ENCODE data around the gene P3H4.
"Not testable (repeated sequence)": the region's sequence is repeated elsewhere in the genome, so short reads cannot be mapped to it uniquely, and the experiment has no call there.

The P3H4 gene

DNA sequence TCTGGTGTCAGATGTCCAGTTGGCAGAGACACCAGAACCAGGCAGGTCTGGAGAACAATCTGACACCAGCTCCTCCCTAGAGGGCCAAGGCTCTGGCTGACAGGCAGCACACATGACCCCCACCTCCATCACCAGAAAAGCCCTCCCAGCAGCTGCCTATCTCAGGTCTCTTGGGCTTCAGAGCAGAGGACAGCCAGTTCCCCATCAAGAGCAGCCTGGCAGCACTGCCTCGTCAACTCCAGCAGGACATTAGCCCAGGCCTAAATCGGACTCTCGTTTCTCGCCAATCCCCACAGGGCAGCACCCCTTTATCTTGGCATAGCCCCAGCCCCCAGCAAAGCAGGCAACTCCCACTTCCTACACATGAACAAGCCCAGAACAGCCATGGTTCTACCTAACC, 29.6 kb downstream of the P3H4 start:
- H3K4me3 ChIP-seq (ENCODE audit: low read length) = no peak overlapping the region
- peak overlapping the region; percentile 68 for H3K9ac ChIP-seq (ENCODE audit: low read length)
- no peaks in the 10 kb centered on the region for H3K36me3 ChIP-seq (ENCODE audit: control insufficient read depth, insufficient read depth, low read length)
- no peaks in the 10 kb centered on the region for H3K27me3 ChIP-seq (ENCODE audit: control insufficient read depth, insufficient read depth, low read length)
- H3K9me3 ChIP-seq (ENCODE audit: control insufficient read depth, low read length) = no peaks in the 10 kb centered on the region
- H3K4me1 ChIP-seq (ENCODE audit: control insufficient read depth, insufficient read depth, low read length) = peaks cover 49% of the 10 kb centered on the region

DNA sequence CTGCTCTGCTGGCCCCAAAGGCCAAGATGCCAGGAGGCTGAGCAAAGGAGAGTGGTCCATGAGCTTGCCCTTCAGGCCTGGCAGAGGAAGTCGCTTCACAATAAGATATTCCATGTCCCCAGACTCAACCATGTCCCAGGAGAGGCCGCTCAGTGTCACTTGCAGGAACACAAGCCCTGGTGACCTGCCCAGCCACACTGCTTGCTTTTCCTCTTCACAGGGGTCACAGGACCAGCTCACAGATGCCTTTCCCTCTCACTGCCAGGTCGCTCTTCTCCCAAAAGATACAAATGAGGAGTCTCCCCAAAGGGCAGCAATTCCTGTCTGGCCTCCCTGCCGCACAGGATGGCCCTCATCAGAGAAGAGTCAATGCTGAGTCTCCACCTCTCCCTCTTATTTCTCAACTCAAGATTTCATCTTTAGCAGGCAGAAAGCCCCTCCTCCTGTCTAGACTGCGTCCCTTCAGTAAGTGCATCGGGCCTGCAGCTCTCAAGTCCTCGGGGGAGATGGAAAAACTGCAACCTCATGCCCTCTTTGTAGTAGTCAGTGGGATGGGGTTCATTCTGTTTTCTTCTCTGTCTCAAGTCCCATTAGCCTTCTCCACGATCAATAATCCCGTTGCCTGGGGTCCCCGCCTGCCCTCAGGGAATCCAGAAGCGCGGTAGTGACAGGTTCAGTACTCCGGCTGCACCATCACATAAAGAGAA, 30.2 kb downstream of the P3H4 start:
- Histone ChIP-seq H3K9ac (ENCODE audit: low read length) (peak overlapping the region; percentile 68), H3K4me3 (ENCODE audit: low read length) (no peak overlapping the region), H3K36me3 (ENCODE audit: control insufficient read depth, insufficient read depth, low read length) (no peaks in the 10 kb centered on the region), H3K9me3 (ENCODE audit: control insufficient read depth, low read length) (no peaks in the 10 kb centered on the region), H3K4me1 (ENCODE audit: control insufficient read depth, insufficient read depth, low read length) (peaks cover 51% of the 10 kb centered on the region), H3K27me3 (ENCODE audit: control insufficient read depth, insufficient read depth, low read length) (no peaks in the 10 kb centered on the region)

DNA sequence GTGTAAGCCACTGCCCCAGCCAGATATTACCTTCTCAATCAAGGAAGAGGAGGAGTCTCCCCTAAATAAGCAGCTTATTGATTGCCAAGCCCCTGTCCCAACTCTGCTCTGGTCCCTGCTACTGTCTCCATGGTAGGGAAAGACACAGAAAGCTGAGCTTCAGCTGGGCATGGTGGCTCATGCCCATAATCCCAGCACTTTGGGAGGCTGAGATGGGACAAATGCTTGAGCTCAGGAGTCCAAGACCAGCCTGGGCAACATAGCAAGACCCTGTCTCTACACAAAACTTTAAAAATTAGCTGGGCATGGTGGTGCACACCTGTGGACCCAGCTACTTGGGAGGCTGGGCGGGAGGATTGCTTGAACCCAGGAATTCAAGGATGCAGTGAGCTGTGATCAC, 31.8 kb downstream of the P3H4 start:
- H3K4me3 ChIP-seq (ENCODE audit: low read length) = no peak overlapping the region

DNA sequence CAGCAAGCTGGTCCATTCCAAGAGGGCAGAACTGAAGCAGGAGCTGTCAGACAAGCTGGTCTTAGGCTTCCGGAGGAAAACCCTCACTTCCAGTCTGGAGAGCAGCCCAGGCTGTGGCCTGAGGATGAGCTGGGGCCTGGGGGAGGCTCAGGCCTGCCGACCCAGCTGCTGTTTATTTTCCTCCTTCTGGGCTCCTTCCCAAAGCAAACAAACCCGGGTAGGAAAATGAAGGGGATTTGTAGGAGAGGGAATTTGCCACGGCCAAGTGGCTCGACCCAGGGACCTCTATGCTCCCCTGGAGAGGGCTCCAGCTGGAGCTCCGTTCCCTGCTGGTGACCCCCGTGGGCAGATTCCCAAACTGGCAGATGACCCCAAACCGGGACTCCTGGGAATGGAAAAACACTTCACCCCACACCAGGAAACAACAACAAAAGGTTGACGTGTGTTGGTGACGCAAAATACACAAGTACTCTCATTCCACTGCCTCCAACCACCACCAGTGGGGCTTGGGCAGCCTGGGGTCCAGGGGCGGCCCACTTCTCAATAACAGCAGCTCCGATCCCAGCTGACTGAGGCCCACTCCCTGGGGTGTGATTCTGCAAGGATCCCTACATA, 34.1 kb downstream of the P3H4 start:
- Histone ChIP-seq H3K4me1 (ENCODE audit: control insufficient read depth, insufficient read depth, low read length) (peaks cover 72% of the 10 kb centered on the region), H3K4me3 (ENCODE audit: low read length) (peak overlapping the region; percentile 4), H3K9me3 (ENCODE audit: control insufficient read depth, low read length) (no peaks in the 10 kb centered on the region), H3K36me3 (ENCODE audit: control insufficient read depth, insufficient read depth, low read length) (no peaks in the 10 kb centered on the region), H3K27me3 (ENCODE audit: control insufficient read depth, insufficient read depth, low read length) (no peaks in the 10 kb centered on the region), H3K9ac (ENCODE audit: low read length) (peak overlapping the region; percentile 54)

More for the DNA sequence above, 31.8 kb downstream of the P3H4 start:
- no peaks in the 10 kb centered on the region for H3K27me3 ChIP-seq (ENCODE audit: control insufficient read depth, insufficient read depth, low read length)
- no peak overlapping the region for H3K9ac ChIP-seq (ENCODE audit: low read length)
- peaks cover 67% of the 10 kb centered on the region for H3K4me1 ChIP-seq (ENCODE audit: control insufficient read depth, insufficient read depth, low read length)
- H3K36me3 ChIP-seq (ENCODE audit: control insufficient read depth, insufficient read depth, low read length) = no peaks in the 10 kb centered on the region
- H3K9me3 ChIP-seq (ENCODE audit: control insufficient read depth, low read length) = no peaks in the 10 kb centered on the region

DNA sequence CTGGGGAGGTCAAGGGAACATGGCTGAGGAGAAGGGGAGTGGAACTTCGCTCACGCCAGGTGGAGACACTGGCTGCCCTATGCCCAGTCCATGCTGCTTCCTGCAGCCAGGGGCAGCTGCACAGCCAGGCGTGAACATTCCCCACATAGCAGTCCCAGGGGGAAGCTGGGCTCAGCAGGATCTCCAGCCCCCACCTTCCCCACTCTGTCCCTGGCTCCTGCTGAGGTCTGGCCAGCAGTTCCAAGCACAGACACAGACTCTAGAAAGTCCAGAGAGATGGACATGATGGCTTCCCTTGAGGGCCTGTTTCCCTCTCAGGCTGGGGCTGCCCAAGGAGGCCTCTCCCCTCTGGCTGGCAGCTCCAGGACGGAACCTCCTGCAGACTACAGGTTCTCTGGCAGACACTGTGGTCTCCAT, 34.6 kb downstream of the P3H4 start:
- H3K9me3 ChIP-seq (ENCODE audit: control insufficient read depth, low read length) = no peaks in the 10 kb centered on the region
- peaks cover 72% of the 10 kb centered on the region for H3K4me1 ChIP-seq (ENCODE audit: control insufficient read depth, insufficient read depth, low read length)
- no peaks in the 10 kb centered on the region for H3K36me3 ChIP-seq (ENCODE audit: control insufficient read depth, insufficient read depth, low read length)
- peak overlapping the region; percentile 4 for H3K4me3 ChIP-seq (ENCODE audit: low read length)
- peak overlapping the region; percentile 54 for H3K9ac ChIP-seq (ENCODE audit: low read length)
- H3K27me3 ChIP-seq (ENCODE audit: control insufficient read depth, insufficient read depth, low read length) = no peaks in the 10 kb centered on the region

DNA sequence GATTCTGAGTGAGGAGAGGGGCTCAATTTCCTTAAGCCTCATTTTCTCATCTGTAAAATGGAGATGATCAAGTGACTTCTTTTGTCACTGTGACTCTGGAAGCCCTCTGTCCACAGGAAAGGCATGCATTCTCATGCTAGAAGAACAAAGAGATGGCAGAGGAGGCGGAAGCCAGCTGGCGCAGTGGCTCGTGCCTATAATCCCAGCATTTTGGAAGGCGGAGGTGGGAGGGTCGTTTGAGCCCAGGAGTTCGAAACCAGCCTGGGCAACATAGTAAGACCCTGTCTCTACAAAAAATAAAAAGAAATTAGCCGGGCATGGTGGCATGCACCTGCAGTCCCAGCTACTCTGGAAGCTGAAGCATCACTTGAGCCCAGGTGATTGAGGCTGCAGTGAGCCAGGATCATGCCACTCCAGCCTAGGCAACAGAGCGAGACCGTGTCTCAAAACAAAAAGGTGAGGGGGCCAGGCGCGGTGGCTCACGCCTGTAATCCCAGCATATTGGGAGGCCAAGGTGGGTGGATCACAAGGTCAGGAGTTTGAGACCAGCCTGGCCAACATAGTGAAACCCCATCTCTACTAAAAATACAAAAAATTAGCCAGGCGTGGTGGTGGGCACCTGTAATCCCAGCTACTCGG, 35.4 kb downstream of the P3H4 start:
- H3K36me3 ChIP-seq (ENCODE audit: control insufficient read depth, insufficient read depth, low read length); H3K9me3 ChIP-seq (ENCODE audit: control insufficient read depth, low read length); H3K27me3 ChIP-seq (ENCODE audit: control insufficient read depth, insufficient read depth, low read length); H3K4me3 ChIP-seq (ENCODE audit: low read length): not testable (repeated sequence)
- Histone ChIP-seq H3K4me1 (ENCODE audit: control insufficient read depth, insufficient read depth, low read length) (peaks cover 72% of the 10 kb centered on the region), H3K9ac (ENCODE audit: low read length) (peak overlapping the region; percentile 65)

DNA sequence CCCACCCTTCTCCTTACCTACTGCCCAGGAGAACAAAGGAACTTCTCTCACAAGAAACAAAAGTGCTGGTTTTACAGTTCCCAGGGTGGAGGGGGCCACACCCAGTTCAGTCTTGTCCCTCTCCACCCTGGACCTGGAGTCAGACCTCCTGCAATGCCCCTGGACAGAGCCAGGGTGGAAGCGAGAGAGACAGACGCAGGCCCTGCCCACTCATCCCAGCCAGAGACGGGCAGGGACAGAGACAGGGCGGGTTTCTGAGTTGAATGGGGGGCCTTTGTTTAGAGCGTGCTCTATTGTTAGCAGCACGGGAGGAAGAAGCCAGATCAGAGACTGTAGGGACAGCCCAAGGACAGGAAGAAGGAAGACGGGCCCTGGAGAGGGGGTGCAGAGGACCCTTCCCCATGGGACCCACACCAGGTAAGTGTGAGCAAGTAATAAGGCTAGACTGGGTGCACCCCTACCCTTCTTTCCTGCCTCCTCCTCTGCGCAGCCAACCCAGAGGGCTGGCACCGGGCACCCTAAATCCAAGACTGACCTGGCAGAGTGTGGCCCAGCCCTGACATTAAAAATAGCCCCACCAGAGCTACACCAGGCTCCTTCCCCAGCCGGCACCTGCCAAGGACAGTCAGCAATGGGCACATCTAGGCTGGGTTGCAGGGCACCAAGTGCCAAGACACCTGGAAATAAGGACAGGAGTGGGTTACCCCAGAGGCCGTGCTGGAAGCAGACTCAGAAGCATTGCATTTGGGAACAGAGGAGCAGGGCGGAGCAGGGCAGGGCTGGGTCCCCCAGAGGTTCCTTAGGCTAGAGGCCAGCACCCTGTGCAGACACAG, 36.1 kb downstream of the P3H4 start:
- Histone ChIP-seq H3K9ac (ENCODE audit: low read length) (peak overlapping the region; percentile 65), H3K4me3 (ENCODE audit: low read length) (no peak overlapping the region), H3K27me3 (ENCODE audit: control insufficient read depth, insufficient read depth, low read length) (no peaks in the 10 kb centered on the region), H3K4me1 (ENCODE audit: control insufficient read depth, insufficient read depth, low read length) (peaks cover 73% of the 10 kb centered on the region), H3K9me3 (ENCODE audit: control insufficient read depth, low read length) (no peaks in the 10 kb centered on the region), H3K36me3 (ENCODE audit: control insufficient read depth, insufficient read depth, low read length) (peaks cover 11% of the 10 kb centered on the region)

DNA sequence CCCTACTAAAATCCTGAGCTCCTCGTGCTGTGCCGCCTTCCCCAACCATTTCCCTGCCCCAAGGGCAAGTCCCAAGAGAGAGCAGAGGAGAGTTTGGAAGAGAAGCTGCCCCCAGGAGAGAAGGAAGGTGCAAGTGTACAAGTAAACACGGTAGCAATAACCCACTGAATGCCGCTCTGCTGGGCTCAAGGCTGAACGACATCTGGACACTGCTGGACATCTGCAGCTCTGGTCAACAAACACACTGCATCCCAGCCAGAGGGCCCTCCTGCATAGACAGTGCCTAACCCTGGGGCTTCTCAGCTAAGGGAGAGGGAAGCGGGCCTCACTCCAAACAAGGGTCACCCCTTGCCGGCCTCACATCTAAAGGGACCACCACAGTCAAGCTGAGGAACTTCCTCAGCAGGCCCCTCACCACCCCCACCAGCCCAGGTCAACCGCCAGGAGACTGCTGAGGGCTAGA, 38.0 kb downstream of the P3H4 start:
- no peaks in the 10 kb centered on the region for H3K9me3 ChIP-seq (ENCODE audit: control insufficient read depth, low read length)
- no peak overlapping the region for H3K4me3 ChIP-seq (ENCODE audit: low read length)
- H3K36me3 ChIP-seq (ENCODE audit: control insufficient read depth, insufficient read depth, low read length) = peaks cover 18% of the 10 kb centered on the region
- no peaks in the 10 kb centered on the region for H3K27me3 ChIP-seq (ENCODE audit: control insufficient read depth, insufficient read depth, low read length)
- H3K9ac ChIP-seq (ENCODE audit: low read length) = peak overlapping the region; percentile 67
- H3K4me1 ChIP-seq (ENCODE audit: control insufficient read depth, insufficient read depth, low read length) = peaks cover 73% of the 10 kb centered on the region

DNA sequence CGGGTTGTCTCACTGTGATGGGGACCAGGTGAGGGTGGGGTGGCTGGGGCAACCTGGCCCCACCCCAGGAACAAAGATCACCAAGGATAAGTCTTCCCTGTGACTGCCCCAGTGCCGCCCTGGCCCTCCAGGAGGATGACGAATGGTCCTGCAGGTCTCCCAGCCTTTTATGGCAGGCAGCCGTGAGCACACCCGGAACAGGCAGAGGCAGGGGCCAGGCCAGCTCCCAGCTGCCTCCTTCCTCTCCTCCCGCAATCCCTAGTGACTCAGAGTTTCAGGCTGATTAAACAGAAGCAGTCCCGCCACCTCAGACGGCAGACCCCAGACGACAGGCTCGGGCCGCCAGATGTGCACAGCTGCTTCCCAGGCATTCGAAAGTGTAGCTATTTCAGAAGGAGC, 38.6 kb downstream of the P3H4 start:
- Histone ChIP-seq H3K9me3 (ENCODE audit: control insufficient read depth, low read length) (no peaks in the 10 kb centered on the region), H3K27me3 (ENCODE audit: control insufficient read depth, insufficient read depth, low read length) (no peaks in the 10 kb centered on the region), H3K4me3 (ENCODE audit: low read length) (peak overlapping the region; percentile 27), H3K4me1 (ENCODE audit: control insufficient read depth, insufficient read depth, low read length) (peaks cover 72% of the 10 kb centered on the region), H3K36me3 (ENCODE audit: control insufficient read depth, insufficient read depth, low read length) (peaks cover 23% of the 10 kb centered on the region), H3K9ac (ENCODE audit: low read length) (peak overlapping the region; percentile 67)

DNA sequence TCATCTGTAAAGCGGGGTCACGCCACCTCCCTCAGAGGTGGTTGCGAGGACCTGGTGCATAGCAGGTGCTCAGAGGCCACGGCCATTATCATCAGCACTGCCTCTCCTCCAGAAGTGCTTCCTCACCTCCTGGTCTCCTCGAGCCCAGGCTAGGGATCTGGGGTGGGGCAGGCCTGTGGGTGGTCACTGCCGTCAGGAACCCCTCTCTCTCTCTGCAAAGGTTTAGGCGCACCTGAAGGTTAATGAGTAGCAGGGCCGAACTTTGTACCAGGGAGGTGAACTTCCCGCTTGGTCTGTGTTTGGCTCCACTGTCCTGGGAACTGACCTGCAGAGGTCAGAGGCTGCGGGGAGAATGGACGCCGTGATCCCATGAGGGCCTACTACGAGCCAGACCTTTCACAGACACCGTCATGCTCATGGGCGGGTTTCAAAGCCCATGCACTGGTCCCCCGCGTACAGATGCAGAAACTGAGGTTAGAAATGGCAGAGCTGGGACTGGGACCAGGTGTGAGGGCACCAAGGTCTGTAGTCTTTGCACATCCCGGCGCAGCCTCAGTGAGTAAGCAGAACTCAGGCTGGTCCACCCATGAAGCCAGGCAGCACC, 39.1 kb downstream of the P3H4 start:
- Histone ChIP-seq H3K36me3 (ENCODE audit: control insufficient read depth, insufficient read depth, low read length) (peaks cover 25% of the 10 kb centered on the region), H3K9me3 (ENCODE audit: control insufficient read depth, low read length) (no peaks in the 10 kb centered on the region), H3K4me1 (ENCODE audit: control insufficient read depth, insufficient read depth, low read length) (peaks cover 67% of the 10 kb centered on the region), H3K9ac (ENCODE audit: low read length) (peak overlapping the region; percentile 66), H3K27me3 (ENCODE audit: control insufficient read depth, insufficient read depth, low read length) (no peaks in the 10 kb centered on the region), H3K4me3 (ENCODE audit: low read length) (peak overlapping the region; percentile 27)

DNA sequence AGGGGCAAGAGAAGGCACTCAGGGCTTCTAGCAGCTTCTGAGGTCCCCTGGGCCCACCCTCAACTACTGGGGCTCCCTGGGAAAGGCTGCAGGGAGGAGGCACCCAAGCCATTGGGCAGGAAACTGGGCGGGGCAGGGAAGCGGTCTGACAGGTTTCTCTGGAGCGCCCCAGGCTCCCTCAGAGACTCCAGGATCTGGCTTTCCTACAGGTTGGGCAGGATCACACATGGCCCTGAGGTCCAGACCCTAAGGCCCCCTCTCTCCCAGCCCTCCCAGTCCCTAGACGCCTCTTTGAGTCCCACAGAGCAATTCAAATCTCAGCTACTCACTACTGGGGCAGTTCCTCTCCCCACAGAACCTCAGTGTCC, 39.5 kb downstream of the P3H4 start:
- Histone ChIP-seq H3K9ac (ENCODE audit: low read length) (peak overlapping the region; percentile 66), H3K4me1 (ENCODE audit: control insufficient read depth, insufficient read depth, low read length) (peaks cover 62% of the 10 kb centered on the region), H3K4me3 (ENCODE audit: low read length) (peak overlapping the region; percentile 27), H3K9me3 (ENCODE audit: control insufficient read depth, low read length) (no peaks in the 10 kb centered on the region), H3K36me3 (ENCODE audit: control insufficient read depth, insufficient read depth, low read length) (peaks cover 30% of the 10 kb centered on the region), H3K27me3 (ENCODE audit: control insufficient read depth, insufficient read depth, low read length) (no peaks in the 10 kb centered on the region)

Data from mucosa of stomach (tissue), 1 donor.